ENCODE data around the gene SH2D4B. TPM values are rescaled to one million over a fixed set of nuclear protein-coding genes. Genes with fewer than 3 reads are reported as not detected.

SH2D4B gene
- total RNA-seq, 1 experiment from 2014 or later = 0.10 TPM

DNA sequence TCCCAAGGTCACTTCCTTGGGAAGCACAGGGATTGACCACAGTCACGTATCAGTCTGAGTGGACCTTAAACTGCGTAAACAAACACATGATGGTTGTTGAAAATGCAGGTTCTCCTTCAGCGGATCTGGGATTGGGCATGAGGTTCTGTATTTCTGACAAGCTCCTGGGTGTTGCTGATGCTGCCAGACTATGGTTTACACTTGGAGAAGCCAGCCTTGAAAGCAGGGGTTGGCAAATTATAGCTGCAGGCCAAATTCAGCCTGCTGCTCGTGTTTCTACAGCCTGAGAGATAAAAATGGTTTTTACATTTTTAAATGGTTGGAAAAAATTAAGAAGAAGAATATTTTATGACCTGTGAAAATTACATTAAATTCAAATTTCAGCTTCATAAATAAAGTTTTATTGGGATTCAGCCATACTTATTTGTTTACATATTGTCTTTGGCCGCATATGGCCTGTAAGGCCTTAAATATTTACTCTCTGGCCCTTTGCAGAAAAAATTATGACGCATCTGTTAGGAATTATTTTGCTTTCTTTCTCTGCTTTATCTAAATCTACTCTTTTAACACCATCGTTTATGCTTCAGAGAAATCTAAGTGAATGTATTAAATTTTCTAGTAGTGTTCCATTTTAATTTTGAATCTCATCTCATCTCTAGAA, 109.6 kb downstream of the SH2D4B start:
- no peak overlapping the region for H3K4me3 ChIP-seq (ENCODE audit: low read depth in 2 of 2, low read length in 2 of 2)
- H3K27ac ChIP-seq (ENCODE audit: low read length) = no peak overlapping the region
- POLR2A ChIA-PET = no interaction called here

DNA sequence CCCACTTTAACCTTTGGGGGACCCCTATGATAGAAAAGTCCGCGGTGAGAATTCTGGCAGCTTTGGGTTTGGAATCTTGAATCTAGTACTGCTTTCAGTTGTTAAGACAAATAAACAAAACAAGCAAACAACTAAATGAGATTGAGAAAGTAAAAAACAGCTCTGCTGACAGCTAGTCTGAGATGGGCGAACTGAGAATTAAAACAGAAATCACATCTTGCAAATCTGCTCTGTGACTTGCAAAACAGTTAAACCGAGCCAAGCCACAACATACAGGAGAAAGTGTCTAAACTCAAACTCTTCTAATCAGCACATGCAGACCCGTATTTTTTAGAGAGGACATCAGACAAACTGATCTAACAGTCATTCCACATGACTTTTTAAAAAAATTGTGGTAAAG, 110.4 kb downstream of the SH2D4B start:
- BruUV-seq (replicated peaks) = no TSS peak
- intact Hi-C loops (cut with micrococcal nuclease; ENCODE audit: unreplicated experiment) = no loop called here
- Histone ChIP-seq H3K4me3 (ENCODE audit: low read depth in 2 of 2, low read length in 2 of 2) (no peak overlapping the region), H3K9me3 (ENCODE audit: control insufficient read depth, insufficient read depth, low read depth, low read length) (no peaks in the 10 kb centered on the region), H3K27ac (ENCODE audit: low read length) (no peak overlapping the region), H3K36me3 (ENCODE audit: control insufficient read depth, insufficient read depth, low read length) (no peaks in the 10 kb centered on the region), H3K27me3 (ENCODE audit: control insufficient read depth, insufficient read depth, low read length) (peaks cover 14% of the 10 kb centered on the region), H3K4me1 (ENCODE audit: control insufficient read depth, insufficient read depth, low read length) (no peaks in the 10 kb centered on the region)
- in situ Hi-C loops (cut with HindIII; ENCODE audit: low pct_unique_long_range_greater_than_20kb, low sequenced_read_pairs) = no loop called here
- ChIA-PET CTCF (no interaction called here), POLR2A (no interaction called here)
- ATAC-seq = no peak
- DNase-seq (ENCODE audit: low read depth, low spot score) = no peak
- TF ChIP-seq, protein P1, sequence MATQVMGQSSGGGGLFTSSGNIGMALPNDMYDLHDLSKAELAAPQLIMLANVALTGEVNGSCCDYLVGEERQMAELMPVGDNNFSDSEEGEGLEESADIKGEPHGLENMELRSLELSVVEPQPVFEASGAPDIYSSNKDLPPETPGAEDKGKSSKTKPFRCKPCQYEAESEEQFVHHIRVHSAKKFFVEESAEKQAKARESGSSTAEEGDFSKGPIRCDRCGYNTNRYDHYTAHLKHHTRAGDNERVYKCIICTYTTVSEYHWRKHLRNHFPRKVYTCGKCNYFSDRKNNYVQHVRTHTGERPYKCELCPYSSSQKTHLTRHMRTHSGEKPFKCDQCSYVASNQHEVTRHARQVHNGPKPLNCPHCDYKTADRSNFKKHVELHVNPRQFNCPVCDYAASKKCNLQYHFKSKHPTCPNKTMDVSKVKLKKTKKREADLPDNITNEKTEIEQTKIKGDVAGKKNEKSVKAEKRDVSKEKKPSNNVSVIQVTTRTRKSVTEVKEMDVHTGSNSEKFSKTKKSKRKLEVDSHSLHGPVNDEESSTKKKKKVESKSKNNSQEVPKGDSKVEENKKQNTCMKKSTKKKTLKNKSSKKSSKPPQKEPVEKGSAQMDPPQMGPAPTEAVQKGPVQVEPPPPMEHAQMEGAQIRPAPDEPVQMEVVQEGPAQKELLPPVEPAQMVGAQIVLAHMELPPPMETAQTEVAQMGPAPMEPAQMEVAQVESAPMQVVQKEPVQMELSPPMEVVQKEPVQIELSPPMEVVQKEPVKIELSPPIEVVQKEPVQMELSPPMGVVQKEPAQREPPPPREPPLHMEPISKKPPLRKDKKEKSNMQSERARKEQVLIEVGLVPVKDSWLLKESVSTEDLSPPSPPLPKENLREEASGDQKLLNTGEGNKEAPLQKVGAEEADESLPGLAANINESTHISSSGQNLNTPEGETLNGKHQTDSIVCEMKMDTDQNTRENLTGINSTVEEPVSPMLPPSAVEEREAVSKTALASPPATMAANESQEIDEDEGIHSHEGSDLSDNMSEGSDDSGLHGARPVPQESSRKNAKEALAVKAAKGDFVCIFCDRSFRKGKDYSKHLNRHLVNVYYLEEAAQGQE (IDR thresholded peaks at IDR 0.05; ENCODE audit: insufficient read depth in 1 of 2, low read depth in 2 of 2, low read length in 1 of 2) = no peak
- TF ChIP-seq TCF7L2 (IDR thresholded peaks at IDR 0.05; ENCODE audit: low read depth, low read length) (no peak), POLR2AphosphoS5 (IDR thresholded peaks at IDR 0.05; ENCODE audit: low read depth, low read length) (no peak)

More for the DNA sequence above, 109.6 kb downstream of the SH2D4B start:
- CTCF ChIA-PET = no interaction called here
- H3K9me3 ChIP-seq (ENCODE audit: control insufficient read depth, insufficient read depth, low read depth, low read length) = no peaks in the 10 kb centered on the region
- no peaks in the 10 kb centered on the region for H3K4me1 ChIP-seq (ENCODE audit: control insufficient read depth, insufficient read depth, low read length)
- DNase-seq (ENCODE audit: low read depth, low spot score) (no peak), ATAC-seq (no peak)
- intact Hi-C loops (cut with micrococcal nuclease; ENCODE audit: unreplicated experiment) (no loop called here), in situ Hi-C loops (cut with HindIII; ENCODE audit: low pct_unique_long_range_greater_than_20kb, low sequenced_read_pairs) (no loop called here)
- H3K27me3 ChIP-seq (ENCODE audit: control insufficient read depth, insufficient read depth, low read length) = peaks cover 16% of the 10 kb centered on the region
- BruUV-seq (replicated peaks) = no TSS peak
- no peaks in the 10 kb centered on the region for H3K36me3 ChIP-seq (ENCODE audit: control insufficient read depth, insufficient read depth, low read length)
- no peak for TF ChIP-seq TCF7L2 (IDR thresholded peaks at IDR 0.05; ENCODE audit: low read depth, low read length)
- TF ChIP-seq, protein P2, sequence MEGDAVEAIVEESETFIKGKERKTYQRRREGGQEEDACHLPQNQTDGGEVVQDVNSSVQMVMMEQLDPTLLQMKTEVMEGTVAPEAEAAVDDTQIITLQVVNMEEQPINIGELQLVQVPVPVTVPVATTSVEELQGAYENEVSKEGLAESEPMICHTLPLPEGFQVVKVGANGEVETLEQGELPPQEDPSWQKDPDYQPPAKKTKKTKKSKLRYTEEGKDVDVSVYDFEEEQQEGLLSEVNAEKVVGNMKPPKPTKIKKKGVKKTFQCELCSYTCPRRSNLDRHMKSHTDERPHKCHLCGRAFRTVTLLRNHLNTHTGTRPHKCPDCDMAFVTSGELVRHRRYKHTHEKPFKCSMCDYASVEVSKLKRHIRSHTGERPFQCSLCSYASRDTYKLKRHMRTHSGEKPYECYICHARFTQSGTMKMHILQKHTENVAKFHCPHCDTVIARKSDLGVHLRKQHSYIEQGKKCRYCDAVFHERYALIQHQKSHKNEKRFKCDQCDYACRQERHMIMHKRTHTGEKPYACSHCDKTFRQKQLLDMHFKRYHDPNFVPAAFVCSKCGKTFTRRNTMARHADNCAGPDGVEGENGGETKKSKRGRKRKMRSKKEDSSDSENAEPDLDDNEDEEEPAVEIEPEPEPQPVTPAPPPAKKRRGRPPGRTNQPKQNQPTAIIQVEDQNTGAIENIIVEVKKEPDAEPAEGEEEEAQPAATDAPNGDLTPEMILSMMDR (IDR thresholded peaks at IDR 0.05) = no peak
- TF ChIP-seq, protein P1 (IDR thresholded peaks at IDR 0.05; ENCODE audit: insufficient read depth in 1 of 2, low read depth in 2 of 2, low read length in 1 of 2) = no peak
- TF ChIP-seq POLR2AphosphoS5 (IDR thresholded peaks at IDR 0.05; ENCODE audit: low read depth, low read length) = no peak
- no peak for TF ChIP-seq SIN3A (IDR thresholded peaks at IDR 0.05; ENCODE audit: borderline replicate concordance, insufficient read depth, low read depth, low read length)
